SKM-1 (cell line): ENCODE data around the gene ZNF22.

Experiments
- DNase-seq: peaks from one replicate; lab custom pipeline; 2025; ENCODE audit not compliant: unreplicated experiment; lab: John Stamatoyannopoulos, UW

The ZNF22 gene

GRCh38 chr10:44976352-44977198, 24.1 kb upstream of the ZNF22 start:
- no peak for DNase-seq

GRCh38 chr10:44977287-44978212, 23.2 kb upstream of the ZNF22 start:
- DNase-seq = no peak

- DNase-seq = no peak
Measured at GRCh38 chr10:44978213-44978569, 22.5 kb upstream of the ZNF22 start.

GRCh38 chr10:44978570-44979280, 22.0 kb upstream of the ZNF22 start, which contains the start of gene DEPP1:
TSS of gene DEPP1 (minus strand) at chr10:44978809. CDS start at chr10:44978030, 779 bp downstream.
- no peak for DNase-seq

- DNase-seq = no peak
Measured at GRCh38 chr10:44979281-44980191, 21.2 kb upstream of the ZNF22 start.

- DNase-seq = no peak
Measured at GRCh38 chr10:44980309-44981171, 20.2 kb upstream of the ZNF22 start.

- no peak for DNase-seq
Measured at GRCh38 chr10:44981172-44982113, 19.3 kb upstream of the ZNF22 start.

GRCh38 chr10:44982114-44982460, 18.6 kb upstream of the ZNF22 start:
- no peak for DNase-seq

- no peak for DNase-seq
Measured at GRCh38 chr10:44982496-44982895, 18.2 kb upstream of the ZNF22 start.

GRCh38 chr10:44983066-44983894, 17.4 kb upstream of the ZNF22 start:
- DNase-seq = no peak

GRCh38 chr10:44983895-44984278, 16.8 kb upstream of the ZNF22 start:
- no peak for DNase-seq

- no peak for DNase-seq
Measured at GRCh38 chr10:44984671-44985101, 16.0 kb upstream of the ZNF22 start.

GRCh38 chr10:44985175-44985681, 15.5 kb upstream of the ZNF22 start:
- no peak for DNase-seq

GRCh38 chr10:44986179-44986578, 14.5 kb upstream of the ZNF22 start:
- no peak for DNase-seq

- DNase-seq = no peak
Measured at GRCh38 chr10:44986670-44987069, 14.1 kb upstream of the ZNF22 start.

- DNase-seq = no peak
Measured at GRCh38 chr10:44988957-44989585, 11.7 kb upstream of the ZNF22 start.
